HG03066 (cell line): ENCODE measurements around the gene SLN.
"Not testable (repeated sequence)": the region's sequence is repeated elsewhere in the genome, so short reads cannot be mapped to it uniquely, and the experiment has no call there.

ENCODE experiments used
- ATAC-seq: cut with Tn5 transposase; IDR thresholded peaks from one replicate; pipeline ENCODE4 v1.9.1; 2021; ENCODE audit warnings: low read depth; ENCODE audit not compliant: unreplicated experiment

Gene SLN

DNA sequence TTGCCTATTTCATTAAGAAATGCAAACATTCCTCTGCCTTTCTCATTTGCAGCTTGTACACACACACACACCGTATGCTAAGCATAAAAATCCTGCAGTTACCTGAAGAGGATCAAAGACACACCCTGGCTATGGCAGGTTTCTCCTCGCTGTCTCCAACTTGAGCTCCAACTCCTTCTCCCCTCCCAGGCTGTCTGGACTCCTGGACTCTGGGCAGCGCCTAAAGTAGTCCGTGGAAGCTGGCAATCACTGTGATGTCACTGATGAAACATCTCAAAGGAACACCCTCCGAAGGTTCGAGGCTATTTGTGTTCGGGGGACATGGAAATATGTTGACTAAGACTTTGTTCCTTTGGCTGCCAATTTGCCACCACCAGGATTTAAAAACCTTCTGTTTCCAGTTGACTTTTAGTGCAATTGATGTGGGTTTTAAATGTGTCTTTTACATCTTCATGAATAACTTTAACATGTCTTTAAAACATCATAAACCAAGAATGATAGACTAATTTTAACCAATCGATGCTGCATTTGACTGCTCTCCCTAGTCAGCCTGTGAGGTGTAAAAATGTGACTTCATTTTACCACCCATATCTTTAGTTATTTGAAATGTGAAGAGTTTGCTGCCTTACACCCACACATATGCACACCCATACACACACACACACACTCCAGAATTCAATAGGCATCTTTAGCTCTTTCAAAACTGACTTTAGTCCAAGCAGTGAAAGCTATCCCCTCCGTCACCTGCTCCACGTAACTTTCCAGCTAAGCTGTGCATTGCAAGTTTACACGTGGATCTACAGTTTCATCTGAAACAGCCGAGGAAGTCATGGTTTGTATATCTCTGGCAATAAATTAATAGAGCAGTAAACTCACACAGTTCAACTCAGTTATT lies at the start of gene SLN:
Gene SLN, minus strand, starts transcription at position 196 of the 895 bp plus-strand sequence.
- no peak for ATAC-seq

DNA sequence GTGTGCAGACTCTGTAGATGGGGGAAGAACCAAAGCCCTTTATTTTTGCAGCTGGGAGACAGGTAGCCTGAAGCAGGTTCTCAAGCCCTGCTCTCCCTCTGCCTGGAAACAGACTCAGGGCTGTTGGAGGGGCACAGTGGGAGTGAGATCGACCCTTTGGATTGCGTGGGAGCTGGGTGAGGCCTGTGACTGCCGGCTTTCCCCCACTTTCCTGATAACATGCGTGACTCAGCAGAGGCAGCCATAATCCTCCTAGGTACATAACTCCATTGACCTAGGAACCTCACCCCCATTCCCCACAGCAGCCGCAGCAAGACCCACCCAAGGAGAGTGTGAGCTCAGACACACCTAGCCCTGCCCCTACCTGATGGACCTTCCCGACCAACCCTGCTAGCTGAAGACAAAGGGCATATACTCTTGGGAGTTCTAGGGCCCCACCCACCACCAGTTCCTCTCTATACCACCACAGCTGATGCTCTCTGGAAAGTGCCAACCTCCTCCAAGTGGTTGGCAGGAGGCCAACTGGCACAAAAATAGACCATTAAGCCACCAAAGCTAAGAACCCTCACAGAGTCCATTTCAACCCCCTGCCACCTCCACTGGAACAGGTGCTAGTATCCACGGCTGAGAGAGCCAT lies 47.0 kb upstream of the SLN start:
- not testable (repeated sequence) for ATAC-seq

DNA sequence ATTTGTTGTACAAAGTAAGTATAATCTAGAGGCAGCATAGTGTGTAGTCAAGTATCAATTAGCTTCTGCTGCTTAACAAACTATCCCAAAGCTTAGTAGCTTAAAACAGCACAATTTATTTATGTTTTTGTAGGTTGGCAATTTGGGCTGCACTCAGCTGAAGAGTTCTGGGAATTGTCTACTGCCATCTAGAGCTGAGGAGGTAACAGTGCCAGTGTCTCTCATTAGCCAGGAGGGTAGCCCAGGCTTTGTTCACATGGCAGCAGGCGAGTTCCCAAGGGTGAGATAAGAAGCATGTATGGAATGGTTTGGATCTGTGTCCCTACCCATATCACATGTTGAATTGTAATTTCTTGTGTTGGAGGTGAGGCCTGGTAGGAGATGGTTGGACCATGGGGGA lies 45.8 kb upstream of the SLN start:
- ATAC-seq = no peak

DNA sequence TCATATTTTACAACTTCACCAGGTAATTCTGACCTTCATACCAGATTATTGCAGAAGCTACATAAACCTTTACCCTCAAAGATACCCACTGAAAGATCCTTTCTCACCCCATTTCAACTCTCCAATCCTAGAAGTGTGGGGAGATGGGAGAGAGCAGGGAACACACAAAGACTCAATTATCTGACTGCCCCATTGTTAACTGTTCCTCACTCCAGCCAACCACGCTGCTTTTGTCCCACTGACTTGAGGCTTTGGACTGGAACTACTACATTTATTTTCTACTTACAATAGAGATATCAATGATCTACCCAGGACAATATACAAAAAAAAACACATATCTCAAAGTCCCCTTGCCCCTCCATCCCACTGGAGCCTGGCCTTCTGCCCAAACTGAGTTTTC lies 44.7 kb upstream of the SLN start:
- no peak for ATAC-seq

DNA sequence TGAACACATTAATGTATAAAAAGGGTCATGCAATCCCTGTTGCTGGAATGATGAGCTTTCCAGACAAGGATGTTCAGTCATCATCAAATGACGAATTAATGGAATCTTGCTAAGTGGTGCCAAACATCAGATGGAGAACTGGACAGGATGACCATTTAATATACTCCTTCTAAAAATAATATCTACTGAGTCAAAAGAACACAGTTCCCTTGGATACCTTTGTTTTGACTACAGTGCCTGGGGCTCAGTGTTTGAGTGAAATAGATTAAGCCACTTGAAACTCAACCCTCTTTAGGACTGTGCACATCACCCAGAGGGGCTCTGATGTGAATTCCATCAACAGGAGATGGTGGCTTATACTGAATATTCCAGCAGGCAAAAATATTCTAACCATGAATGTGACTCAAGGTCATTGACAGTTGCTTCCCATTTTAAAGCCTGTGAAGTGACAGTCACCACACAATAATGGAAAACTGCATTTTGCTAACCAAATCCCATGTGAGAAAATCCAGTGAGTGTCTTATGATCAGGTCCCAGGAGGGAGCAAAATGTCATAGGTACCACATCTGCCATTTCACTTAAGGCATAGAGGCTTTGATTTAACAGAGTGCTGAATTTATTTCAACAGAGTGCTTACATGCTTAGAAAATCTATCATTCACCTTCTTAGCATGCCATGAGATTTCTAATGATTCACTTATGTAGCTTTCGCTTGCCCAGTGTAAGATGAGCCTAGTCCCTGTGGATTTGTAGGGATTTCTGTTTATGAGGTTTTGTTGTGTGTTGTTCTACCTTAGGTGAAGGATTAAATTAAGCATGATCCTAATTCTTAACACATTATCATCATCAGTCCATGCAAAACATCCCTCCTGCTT lies 41.3 kb upstream of the SLN start:
- ATAC-seq = no peak

DNA sequence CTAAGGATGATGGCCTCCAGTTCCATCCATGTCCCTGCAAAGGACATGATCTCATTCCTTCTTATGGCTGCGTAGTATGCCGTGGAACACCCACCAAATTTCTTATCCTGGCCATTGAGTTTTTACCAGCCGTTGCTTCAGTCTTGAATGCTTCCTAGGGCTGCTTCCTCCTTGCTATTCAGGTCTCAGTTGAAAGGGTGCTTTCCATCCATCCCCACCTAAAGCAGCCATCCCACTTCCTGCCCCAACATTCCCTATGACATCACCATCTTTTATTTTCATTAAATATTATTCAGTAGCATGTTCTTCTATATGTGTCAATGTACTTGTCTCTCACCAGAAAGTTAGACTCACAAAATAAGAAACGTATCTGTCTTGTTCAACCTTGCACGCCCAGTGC lies 40.7 kb upstream of the SLN start:
- no peak for ATAC-seq

DNA sequence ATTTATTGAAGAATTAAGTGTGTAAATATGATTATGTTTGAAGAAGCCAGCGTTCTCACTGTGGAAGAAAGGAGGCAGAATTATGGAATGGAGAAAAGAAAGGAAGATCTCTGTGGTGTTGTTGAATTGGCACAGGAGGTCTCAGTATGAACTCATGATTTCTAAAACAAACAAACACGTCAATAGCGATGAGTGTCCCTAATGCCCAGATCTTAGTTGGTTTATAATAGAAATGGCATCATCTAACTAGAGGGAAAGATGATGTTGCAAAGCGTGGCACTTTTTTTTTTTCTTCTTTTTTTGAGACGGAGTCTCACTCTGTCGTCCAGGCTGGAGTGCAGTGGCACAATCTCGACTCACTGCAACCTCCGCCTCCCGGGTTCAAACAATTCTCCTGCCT lies 39.2 kb upstream of the SLN start:
- ATAC-seq = no peak

DNA sequence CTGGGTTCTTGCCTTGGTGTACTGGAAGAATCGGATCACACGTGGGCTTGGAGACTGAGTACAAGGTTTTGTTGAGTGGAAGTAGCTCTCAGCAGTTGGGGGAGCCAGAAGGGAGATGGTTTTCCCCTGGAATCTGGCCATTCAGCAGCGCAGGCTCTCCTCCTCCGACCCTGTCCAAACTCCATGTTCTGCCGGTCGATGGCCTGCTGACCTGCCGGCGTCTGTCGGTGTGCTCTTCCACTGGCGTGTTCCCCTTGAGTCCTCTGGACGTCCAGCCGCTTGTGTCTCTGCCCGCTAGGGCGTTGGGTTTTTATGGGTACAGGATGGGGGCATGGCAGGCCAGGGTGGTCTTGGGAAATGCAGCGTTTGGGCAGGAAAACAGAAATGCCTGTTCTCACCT lies 38.5 kb upstream of the SLN start:
- no peak for ATAC-seq

DNA sequence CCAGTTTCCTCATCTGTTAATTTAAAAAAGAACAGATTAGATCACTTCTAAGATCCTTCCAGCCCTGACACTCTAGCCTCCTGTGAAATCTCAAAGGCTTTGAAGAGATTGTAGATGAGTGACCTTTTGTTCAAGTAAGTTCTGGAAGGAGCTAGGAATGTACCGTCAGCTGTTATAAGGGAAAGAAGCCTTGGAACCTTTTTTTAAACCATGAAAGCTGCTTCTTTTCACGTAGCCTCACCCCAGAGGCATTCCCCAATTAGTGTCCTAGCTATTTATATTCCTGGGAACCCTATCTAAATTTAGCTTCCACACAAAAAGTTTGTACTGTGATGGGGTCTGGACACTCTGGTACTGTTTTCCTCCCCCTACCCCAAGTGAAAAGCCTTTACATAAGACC lies 35.8 kb upstream of the SLN start:
- no peak for ATAC-seq

DNA sequence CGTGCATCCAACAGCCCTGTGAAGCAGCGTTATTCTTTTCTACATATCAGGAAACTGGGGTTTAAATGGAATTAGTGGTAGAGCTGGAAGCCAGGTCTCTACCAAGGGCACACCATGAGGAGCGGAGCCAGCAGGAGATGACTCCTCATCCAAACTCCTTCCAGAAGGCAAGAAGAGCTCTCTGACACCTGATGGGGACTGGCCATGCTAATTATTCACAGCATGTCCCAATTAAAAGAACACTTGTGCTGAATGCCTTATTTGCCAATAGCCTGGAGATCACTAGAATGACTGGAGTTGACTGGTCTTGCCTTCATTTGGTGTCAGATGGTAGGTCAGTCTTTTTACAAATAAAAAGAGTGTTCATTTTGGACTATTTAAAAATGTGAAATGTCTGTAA lies 32.9 kb upstream of the SLN start:
- no peak for ATAC-seq

DNA sequence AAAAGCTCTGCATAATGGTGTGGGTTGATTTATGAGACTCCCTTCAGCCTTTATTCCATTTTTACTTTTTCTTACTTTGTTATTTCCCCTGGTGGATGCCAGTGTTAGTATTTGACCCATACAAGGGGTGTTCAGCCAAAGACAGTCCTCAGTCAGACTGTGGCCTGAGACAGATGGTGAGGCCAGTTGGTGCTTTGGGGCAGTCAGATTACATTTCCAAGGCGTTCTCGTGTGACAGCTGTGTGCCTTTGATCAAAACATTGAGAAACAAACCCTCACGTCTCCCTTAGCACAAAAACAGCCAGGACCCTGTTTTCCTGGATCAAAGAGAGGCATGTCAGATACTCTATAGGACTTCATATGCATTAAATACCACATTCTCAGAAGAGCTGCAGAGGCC lies 31.3 kb upstream of the SLN start:
- no peak for ATAC-seq

DNA sequence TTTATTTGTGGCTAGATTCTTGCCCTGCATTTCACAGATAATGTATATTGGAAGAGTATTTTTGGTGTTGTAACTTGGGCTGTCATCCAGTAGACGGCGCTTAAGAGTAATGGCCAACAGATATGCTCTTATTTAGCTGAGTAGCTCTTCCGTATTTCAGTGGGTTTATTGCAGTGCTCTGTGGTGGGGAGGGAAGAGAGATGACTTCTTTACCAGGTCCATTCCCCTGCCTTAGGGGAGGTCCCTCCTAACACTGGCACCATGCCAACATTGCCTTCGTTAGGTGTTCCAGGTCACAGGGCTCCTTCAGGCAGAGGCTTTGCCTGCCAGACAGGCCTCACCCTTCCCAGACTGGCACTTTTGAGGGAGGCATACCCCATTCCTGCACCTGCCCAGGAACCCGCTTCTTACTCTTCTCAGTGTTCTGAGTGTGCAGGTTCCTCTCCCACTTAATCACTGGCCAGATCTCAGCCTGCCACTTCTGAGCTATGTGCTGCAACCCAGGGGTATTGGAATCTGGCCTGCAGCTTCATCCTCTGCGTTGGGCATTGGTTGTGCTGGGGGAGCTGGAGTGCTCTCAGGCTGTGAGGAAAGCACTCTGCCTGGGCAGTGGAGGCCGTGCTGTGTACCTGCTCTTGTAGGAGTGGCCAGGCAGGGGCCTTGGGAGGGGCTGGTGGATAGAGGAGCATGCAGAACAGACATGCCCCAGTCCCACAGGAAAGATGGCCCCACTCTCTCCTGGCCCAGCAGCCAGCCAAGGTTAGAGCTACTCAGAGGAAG lies 29.4 kb upstream of the SLN start:
- peak; percentile 95 for ATAC-seq

DNA sequence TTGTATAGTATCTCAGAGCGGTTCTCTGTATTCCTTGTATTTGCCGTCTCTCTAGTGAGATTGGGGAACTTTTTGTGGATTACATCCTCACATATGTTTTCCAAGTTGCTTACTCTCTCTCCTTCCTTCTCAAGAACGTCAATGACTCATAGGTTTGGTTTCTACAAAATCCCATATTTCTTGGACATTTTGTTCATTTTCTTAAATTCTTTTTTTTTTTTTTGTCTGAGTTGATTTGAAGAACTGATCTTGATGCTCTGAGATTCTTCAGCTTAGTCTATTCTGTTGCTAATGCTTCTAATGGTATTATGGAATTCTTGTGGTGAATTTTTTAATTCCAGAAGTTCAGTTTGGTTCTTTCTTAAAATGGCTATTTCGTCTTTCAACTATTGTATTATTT lies 28.4 kb upstream of the SLN start:
- no peak for ATAC-seq

DNA sequence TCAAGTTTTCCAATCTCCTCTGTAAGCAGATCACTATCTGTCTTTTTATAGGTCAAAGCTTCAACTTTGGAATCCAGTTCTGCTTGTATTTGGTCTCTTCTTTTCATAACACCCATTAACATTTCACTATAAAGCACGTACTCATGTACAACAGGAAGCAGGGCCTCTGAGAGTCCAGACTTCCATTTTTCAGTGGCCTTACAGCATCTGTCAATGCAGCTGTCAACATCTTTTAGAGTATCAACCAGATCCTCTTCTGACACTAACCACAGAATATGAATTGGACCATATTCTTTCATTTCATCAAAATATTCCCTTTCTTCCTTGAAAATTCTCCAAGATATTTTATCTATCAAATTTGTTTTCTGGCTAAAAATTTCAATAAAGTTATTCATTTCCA lies 24.7 kb upstream of the SLN start:
- ATAC-seq = no peak

DNA sequence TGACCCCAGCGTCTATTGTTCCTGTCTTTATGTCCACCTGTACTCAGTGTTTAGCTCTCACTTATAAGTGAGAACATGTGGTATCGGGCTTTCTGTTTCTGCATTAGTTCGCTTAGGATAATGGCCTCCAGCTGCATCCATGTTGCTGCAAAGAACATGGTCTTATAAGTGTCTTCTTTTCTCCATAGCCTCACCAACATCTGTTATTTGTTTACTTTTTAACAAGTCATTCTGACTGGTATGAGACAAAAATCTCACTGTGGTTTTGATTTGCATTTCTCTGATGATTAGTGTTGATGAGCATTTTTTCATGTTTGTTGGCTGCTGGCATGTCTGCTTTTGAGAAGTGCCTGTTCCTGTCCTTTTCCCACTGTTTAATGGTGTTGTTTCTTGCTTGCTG lies 21.7 kb upstream of the SLN start:
- ATAC-seq = peak; percentile 53

DNA sequence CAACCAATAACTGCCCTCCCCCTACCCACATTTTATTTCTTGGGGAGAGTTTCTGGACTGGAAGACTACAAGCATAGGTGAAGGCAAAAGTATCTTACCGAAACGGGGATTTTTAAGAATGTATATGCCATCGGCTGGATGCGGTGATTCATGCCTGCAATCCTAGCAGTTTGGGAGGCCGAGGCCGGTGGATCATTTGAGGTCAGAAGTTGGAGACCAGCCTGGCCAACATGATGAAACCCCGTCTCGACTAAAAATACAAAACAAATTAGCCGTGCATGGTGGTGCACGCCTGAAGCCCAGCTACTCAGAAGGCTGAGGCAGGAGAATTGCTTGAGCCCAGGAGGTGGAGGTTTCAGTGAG lies 20.8 kb upstream of the SLN start:
- ATAC-seq = no peak

DNA sequence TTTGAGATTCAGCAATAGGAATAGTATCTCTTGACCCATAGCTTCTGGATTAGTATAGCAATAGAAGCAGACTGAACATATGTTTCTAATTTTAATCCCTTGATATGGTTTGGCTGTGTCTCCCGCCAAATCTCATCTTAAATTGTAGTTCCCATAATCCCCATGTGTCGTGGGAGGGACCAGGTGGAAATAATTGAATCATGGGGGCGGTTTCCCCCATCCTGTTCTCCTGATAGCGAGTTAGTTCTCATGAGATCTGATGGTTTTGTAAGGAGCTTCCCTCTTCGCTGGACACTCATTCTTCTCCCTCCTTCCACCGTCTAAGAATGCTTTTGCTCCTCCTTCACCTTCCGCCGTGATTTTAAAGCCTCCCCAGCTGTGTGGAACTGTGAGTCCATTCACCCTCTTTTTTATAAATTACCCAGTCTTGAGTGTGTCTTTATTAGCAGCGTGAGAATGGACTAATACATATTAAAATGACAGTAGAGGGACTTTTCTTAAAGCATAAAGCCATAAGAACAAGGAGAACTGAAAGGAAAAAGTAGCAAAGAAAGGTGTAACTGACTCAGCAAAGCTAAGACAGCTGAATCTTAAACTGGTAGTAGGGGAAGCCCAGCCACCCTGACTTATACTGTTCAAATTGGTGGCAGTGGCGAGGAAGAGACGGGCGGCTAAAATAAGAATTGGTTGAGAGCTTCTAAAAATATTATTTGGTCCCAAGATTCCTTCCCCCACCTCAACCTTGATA lies 20.3 kb upstream of the SLN start:
- no peak for ATAC-seq

DNA sequence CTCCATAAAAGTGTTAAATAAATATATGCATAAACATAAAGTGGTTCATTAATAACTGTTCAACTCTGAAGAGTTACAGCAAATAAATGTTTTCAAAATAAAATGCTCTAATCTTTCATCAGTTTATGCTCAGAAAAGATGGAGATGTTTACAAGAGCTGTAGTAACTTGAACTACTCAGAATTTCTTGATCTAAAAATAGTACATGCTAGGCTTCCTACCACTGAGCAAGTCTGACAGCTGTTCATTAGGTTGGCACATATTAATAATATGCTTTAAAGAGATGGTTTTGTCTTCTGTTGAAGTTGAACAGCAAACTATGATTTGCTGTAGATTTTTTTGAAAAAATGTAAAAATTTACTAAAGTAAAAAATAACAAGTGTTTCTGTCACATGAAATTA lies 10.8 kb upstream of the SLN start:
- no peak for ATAC-seq

DNA sequence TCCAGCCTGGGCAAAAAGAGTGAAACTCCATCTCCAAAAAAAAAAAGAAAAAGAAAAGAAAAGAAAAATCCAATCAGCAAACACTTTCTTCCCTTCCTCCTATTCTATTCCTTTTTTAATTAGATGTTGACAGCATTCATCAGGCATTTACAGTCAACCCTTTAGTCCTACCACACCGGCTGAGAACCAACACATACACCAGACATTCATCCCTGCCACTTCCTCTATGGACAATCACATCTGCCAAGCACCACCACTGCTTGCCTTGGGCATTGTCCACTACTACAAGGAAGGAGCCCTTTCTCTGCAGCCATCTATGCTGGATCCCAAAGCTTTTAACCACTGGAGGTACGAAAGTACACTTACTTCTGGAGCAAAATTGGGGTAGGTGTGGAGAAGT lies 9.4 kb upstream of the SLN start:
- no peak for ATAC-seq

DNA sequence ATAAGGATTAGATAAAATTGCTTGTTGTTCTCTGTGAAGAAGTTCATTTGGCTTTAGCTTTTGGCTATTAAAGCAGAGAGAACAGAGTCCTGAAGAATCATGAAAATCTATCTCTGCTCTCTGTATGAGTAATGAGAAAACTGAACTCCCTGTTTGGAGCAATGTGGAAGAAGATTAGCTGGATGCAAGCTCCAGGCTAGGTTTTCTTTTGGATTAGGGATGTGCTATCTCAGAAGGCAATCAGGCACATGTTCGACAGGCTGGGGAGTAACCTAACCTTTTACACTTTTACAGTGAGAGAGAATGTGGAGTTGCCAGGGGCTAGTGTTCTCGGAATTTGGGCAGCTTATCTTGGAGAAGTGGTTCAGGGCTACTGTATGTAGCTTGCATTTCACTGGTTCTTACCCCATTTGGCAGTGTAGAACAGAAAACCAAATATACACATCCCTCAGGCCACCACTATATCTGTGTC lies 8.5 kb upstream of the SLN start:
- no peak for ATAC-seq
